Esophagus mucosa (tissue), 1 donor: ENCODE results near the gene KIFBP. TPM values are rescaled to one million over a fixed set of nuclear protein-coding genes. Genes with fewer than 3 reads are reported as not detected.
A peak's percentile ranks its signal among the peaks of the same experiment; 100 is the strongest.

Experiments used
- ATAC-seq: fragments of 200-7000 bp; cut with Tn5 transposase; one replicate; pipeline ENCODE4 v1.9.1; 2020
- total RNA-seq: library from RNA; stranded (reverse); gene quantifications from one replicate; pipeline ENCODE4 v1.2.4, GENCODE V29; 2023
- donor health status: DM: yes; HTN: yes; CAD: no.

KIFBP gene
- total RNA-seq, 1 donor from 2014 or later: 11.1 TPM

DNA sequence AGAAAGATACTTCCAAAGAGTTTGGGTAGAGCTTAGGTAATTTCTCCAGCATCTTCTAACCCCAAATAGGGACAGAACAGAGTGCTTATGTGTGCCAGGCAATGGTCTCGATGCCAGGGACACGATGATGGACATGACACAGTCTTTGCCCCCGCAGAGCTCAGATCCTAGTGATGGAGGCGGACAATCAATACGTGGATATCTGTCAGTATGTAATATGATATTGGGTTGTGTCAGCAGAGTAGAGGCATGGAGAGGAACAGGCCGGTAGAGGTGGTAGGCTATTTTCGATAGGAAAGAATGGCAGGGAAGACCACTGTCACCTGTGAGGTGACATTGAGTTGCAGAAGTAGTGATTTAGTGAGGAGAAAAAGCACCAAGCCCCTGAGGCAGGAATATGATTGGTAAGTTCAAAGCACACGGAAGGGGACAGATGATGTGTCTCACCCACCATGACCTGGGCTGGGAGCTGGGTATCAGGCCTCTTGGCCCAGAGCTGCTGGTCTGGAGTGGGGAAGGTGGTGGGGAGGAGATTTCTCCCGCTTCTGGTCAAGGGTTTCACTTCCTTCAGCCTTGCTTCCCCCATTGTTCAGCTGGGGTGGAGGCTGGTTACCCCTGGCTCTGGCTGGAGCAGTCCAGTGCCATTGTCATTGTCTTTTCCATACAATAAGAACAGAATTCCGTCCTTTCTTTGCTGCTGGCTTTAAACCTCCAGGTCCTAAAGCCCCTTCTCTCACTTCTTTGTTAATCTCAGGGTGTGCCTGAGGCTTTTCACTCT, 63.3 kb downstream of the KIFBP start:
- ATAC-seq: no peak

DNA sequence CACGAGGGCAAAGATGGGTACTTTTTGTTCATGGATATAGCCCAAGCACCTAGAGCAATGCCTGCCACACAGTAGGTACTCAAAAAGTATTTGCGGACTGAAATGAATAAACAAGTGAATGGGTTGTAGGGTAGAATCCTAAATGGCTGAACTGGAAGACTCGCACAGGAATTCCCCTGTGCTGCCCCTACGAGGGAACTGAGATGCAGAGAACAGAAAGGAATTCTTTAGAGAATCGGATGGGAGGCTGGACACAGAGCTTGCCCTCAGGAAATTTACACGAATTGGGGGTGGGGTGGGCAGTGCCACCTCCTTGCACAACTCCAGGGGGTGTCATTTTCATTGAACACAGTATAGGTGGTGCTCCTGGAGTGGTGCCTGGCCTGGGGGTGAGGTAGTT, 64.1 kb downstream of the KIFBP start:
- ATAC-seq: no peak

DNA sequence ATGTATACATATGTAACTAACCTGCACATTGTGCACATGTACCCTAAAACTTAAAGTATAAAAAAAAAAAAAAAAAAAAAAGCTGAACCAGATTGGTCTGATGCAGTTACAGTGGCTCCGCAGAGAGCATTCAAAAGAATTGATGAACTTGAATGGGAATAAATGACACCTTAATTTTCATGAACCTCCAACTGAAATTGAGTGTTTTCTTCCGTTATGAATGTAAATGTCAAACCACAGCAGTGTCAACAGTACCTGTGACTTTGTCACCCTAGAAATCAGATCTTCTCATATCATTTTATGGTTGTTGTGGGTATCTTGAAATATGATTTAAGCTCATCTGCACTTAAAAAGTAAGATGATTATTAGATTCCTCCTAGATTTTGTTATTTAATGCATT, 66.6 kb downstream of the KIFBP start:
- ATAC-seq: no peak

DNA sequence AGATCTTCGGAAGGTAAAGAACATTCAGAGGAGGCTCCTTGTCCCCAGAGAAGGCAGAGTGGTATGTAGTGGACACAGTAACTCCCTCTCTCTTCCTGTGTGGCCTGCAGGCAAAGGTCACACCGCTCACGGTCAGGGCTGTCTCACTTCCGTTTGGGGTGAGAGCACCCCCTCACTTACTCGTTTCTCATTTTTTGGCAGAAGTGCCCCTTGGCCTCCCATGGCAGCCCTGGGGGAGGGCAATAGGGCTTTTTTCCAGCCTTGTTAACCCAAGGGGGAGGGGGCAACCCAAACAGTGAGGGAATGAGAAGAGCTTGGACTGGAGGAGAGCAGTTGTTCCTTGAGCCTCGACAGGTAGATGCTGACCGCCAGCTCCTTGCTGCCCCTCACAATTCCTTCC, 67.5 kb downstream of the KIFBP start:
- peak; percentile 41 for ATAC-seq

GRCh38 chr10:69056536-69057260, 68.1 kb downstream of the KIFBP start:
- ATAC-seq: no peak

DNA sequence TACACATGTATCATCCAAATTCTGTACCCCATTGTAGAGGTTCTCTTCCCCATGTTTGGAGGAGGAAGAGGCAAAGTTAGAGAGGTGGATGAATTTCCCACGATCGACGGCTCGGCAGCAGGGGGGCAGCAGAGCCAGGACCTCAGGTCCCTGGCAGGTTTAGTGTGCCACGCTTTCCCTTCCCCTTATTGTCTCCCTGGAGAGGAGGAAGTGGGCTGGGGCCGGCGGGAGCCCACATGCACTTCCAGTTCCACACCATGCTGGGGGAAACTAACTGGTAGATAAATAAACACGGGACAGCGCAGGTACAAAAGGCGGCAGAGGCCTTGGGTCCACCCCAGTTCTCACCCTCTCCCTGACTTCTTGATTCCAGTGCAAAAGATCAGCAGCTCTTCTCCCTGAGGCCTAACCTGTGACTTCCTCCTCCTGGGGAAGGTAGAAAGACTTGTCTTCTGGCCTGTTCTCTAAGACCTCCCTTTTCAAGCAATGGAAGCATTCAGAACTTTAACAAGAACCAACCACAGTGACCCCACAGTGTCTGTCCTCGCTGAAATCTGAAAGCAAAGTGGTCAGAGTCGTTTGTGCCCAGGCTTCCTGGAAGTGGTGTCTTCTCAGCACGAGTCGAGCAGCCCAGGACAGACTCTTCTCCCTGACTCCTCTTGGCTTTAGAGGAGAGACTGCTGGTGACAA, 68.8 kb downstream of the KIFBP start:
- no peak for ATAC-seq

GRCh38 chr10:69057951-69058297, 69.3 kb downstream of the KIFBP start:
- ATAC-seq: no peak

- ATAC-seq: no peak
These were observed 71.7 kb downstream of the KIFBP start for GRCh38 chr10:69060127-69060798.

DNA sequence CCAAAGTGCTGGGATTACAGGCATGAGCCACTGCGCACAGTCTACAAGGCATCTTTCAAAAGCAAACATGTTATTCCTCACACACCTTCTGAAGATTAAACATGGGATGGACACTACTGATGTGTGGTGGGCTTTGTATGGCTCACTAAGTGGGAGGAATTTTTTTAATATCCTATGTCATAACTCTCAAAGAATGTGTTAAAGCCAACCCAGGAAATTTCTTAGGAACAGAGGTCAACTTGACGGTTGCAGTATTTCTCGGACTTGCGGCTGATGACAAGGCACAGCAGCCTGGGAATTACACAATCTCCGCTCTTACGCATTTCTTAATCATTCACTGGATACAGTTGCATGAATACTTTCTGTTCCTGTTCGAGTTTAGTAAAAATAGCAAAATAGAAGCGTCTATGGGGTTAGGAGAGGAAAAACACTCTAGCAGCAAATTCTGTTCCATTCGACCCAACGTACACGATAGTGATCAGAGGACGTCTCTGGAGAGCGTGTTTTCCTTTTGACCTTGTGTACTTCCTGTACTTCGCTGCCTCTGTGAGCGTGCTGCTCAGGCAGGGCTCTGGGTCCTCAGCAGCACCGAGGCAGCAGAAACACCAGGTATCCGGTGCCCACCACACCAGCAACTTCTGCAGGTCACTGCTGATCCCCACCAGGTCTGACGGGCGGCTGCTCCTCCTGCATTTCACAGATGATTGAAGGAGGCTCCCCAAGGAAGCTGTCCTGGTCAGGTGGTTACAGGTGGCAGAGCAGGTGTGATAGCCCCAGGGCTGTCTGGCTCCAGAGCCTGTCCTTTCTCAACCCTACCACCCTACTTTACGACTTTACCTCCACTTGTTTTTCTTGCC, 72.9 kb downstream of the KIFBP start:
- ATAC-seq: peak; percentile 68

- ATAC-seq: no peak
These were observed 74.3 kb downstream of the KIFBP start for GRCh38 chr10:69062901-69063300.

- no peak for ATAC-seq
These were observed 76.2 kb downstream of the KIFBP start for GRCh38 chr10:69064762-69065328.

- no peak for ATAC-seq
These were observed 77.1 kb downstream of the KIFBP start for GRCh38 chr10:69065406-69066361.

Other genes with a start within 250 kb of the KIFBP start
- gene STOX1, start 161.3 kb upstream of the KIFBP start, total RNA-seq: 0.28 TPM
- 25.2 TPM for gene DDX50, start 87.5 kb upstream of the KIFBP start, total RNA-seq
- gene DDX21, start 32.6 kb upstream of the KIFBP start, total RNA-seq: 67.2 TPM
- 7.9 TPM for gene SRGN, start 99.3 kb downstream of the KIFBP start, total RNA-seq
- gene VPS26A, start 135.4 kb downstream of the KIFBP start, total RNA-seq: 42.2 TPM
- 22.8 TPM for gene SUPV3L1, start 191.4 kb downstream of the KIFBP start, total RNA-seq
- 0.04 TPM for gene HKDC1, start 231.5 kb downstream of the KIFBP start, total RNA-seq